HepG2 (cell line): ENCODE results near the gene NDOR1. TPM values are rescaled to one million over a fixed set of nuclear protein-coding genes. Genes with fewer than 3 reads are reported as not detected.

ENCODE experiments used
- ATF2 ChIP-seq: sonication (generic); formaldehyde crosslinking; IDR thresholded peaks from 2 replicates; pipeline ENCODE4 v1.4.0; 2020; ENCODE audit warnings: missing genetic modification reagents
- BHLHE40 ChIP-seq: IDR thresholded peaks from 2 replicates; pipeline ENCODE4 v1.6.1; 2011; ENCODE audit warnings: low read length, improper control_type of control experiment
- FOXJ3 ChIP-seq: sonication (generic); formaldehyde crosslinking; IDR thresholded peaks from 2 replicates; pipeline ENCODE4 v1.4.0; 2020; ENCODE audit warnings: missing genetic modification reagents, mild to moderate bottlenecking, borderline replicate concordance
- HMGXB4 ChIP-seq, 2 experiments: sonication (generic) in 1 of 2; formaldehyde crosslinking in 1 of 2; IDR thresholded peaks; 2 replicates each; pipeline versions ENCODE4 v1.4.0 to v1.6.1; 2018 to 2020; ENCODE audit warnings: missing genetic modification reagents in 2 of 2, borderline replicate concordance in 1 of 2, low read depth in 1 of 2, mild to moderate bottlenecking in 1 of 2, missing biosample characterization in 1 of 2
- IRF1 ChIP-seq: sonication (generic); formaldehyde crosslinking; IDR thresholded peaks from 2 replicates; pipeline ENCODE4 v1.4.0; 2020; ENCODE audit warnings: low read depth, mild to moderate bottlenecking, missing genetic modification reagents
- KDM5B ChIP-seq: sonication (generic); formaldehyde crosslinking; IDR thresholded peaks from 2 replicates; pipeline ENCODE4 v1.4.0; 2020; ENCODE audit warnings: missing genetic modification reagents, mild to moderate bottlenecking, borderline replicate concordance
- NAIF1 ChIP-seq: sonication (generic); formaldehyde crosslinking; IDR thresholded peaks from 2 replicates; pipeline ENCODE4 v1.5.0; 2020; ENCODE audit warnings: mild to moderate bottlenecking, missing genetic modification reagents, borderline replicate concordance
- NR2C2 ChIP-seq: sonication (generic); formaldehyde crosslinking; IDR thresholded peaks from 2 replicates; pipeline ENCODE4 v1.4.0; 2020; ENCODE audit warnings: missing genetic modification reagents, mild to moderate bottlenecking, moderate library complexity, borderline replicate concordance
- NR2F6 ChIP-seq, 2 experiments: IDR thresholded peaks; 2 replicates each; pipeline ENCODE4 v1.6.1; 2016; ENCODE audit warnings: antibody characterized with exemption in 1 of 2, mild to moderate bottlenecking in 1 of 2
- PHF8 ChIP-seq: sonication (generic); formaldehyde crosslinking; IDR thresholded peaks from 2 replicates; pipeline ENCODE4 v1.5.0; 2020; ENCODE audit warnings: missing genetic modification reagents
- PRDM15 ChIP-seq: sonication (generic); formaldehyde crosslinking; IDR thresholded peaks from 2 replicates; pipeline ENCODE4 v1.4.0; 2020; ENCODE audit warnings: missing genetic modification reagents
- SRSF1 ChIP-seq: fragments of 200-400 bp; formaldehyde crosslinking; optimal IDR thresholded peaks from 2 replicates; pipeline ENCODE3; 2017; ENCODE audit warnings: mild to moderate bottlenecking, low read depth, low read length, moderate library complexity
- THAP11 ChIP-seq: IDR thresholded peaks from 2 replicates; pipeline ENCODE4 v1.6.1; 2016; ENCODE audit warnings: missing biosample characterization, missing genetic modification reagents
- ZNF138 ChIP-seq: sonication (generic); formaldehyde crosslinking; IDR thresholded peaks from 2 replicates; pipeline ENCODE4 v1.5.0; 2020; ENCODE audit warnings: mild to moderate bottlenecking, low read depth, missing genetic modification reagents
- ZNF350 ChIP-seq: sonication (generic); formaldehyde crosslinking; IDR thresholded peaks from 2 replicates; pipeline ENCODE4 v1.4.0; 2020; ENCODE audit warnings: mild to moderate bottlenecking, low read depth, missing genetic modification reagents, borderline replicate concordance
- ZNF674 ChIP-seq: sonication (generic); formaldehyde crosslinking; IDR thresholded peaks from 2 replicates; pipeline ENCODE4 v1.5.0; 2020; ENCODE audit warnings: low read depth, mild to moderate bottlenecking, missing genetic modification reagents
- ZNF7 ChIP-seq: IDR thresholded peaks from 2 replicates; pipeline ENCODE4 v1.6.1; 2016; ENCODE audit warnings: missing biosample characterization, missing genetic modification reagents
- ZNF710 ChIP-seq: sonication (generic); formaldehyde crosslinking; IDR thresholded peaks from 2 replicates; pipeline ENCODE4 v1.5.0; 2020; ENCODE audit warnings: mild to moderate bottlenecking, missing genetic modification reagents, borderline replicate concordance
- polyA plus RNA-seq, 8 experiments: library from polyadenylated mRNA; depleted of rRNA in 3 of 8; stranded (reverse) in 7 of 8; unstranded in 1 of 8; fragments of >200 nt; fragmentation: Illumina TruSeq in 4 of 8; extraction: Trizol in 4 of 8; gene quantifications; 2 replicates each; pipeline versions ENCODE4 v1.2.1 to v1.2.3, GENCODE V29; 2011 to 2016; ENCODE audit warnings: low read depth in 4 of 8, missing spikeins in 1 of 8, mixed read lengths in 1 of 8; ENCODE audit not compliant: insufficient read depth in 1 of 8
- total RNA-seq, 5 experiments: library from RNA; depleted of rRNA; stranded (reverse); fragments of >200 nt; fragmentation: Illumina TruSeq; extraction: Trizol; gene quantifications; 2 replicates each; pipeline ENCODE4 v1.2.3, GENCODE V29; 2016; ENCODE audit warnings: low read depth in 1 of 5

NDOR1 gene
- total and polyA plus RNA-seq, 2 of the 13 experiments (the other 11 are each of a cell fraction or from before 2014, with no cell fraction given) = 3.6 to 8.7 TPM

- TF ChIP-seq ZNF710 (CRISPR knock-in tag) = peak; percentile 68; the same call in 1 of the 2 replicates
- peak; percentile 58 to 84; a peak in 3 of 4 replicates for TF ChIP-seq HMGXB4 (CRISPR knock-in tag; IDR thresholded peaks at IDR 0.05; ENCODE audit: borderline replicate concordance in 1 of 2, low read depth in 1 of 2)
- TF ChIP-seq ZNF138 (CRISPR knock-in tag) = peak; percentile 53; the same call in 1 of the 2 replicates
- no peak for TF ChIP-seq ZNF674
- TF ChIP-seq NR2C2 (CRISPR knock-in tag) = peak; percentile 80
- no peak for TF ChIP-seq NR2F6 (IDR thresholded peaks at IDR 0.05)
- peak; percentile 77 for TF ChIP-seq NR2F6 (CRISPR knock-in tag; IDR thresholded peaks at IDR 0.05)
- TF ChIP-seq NAIF1 = no peak
- peak; percentile 93 for TF ChIP-seq BHLHE40
- TF ChIP-seq PRDM15 (CRISPR knock-in tag) = peak; percentile 71
- no peak; the same call in 1 of the 2 replicates for TF ChIP-seq ZNF350
- TF ChIP-seq ATF2 (CRISPR knock-in tag) = peak; percentile 92
- peak; percentile 97 for TF ChIP-seq THAP11 (CRISPR knock-in tag)
- TF ChIP-seq IRF1 (CRISPR knock-in tag) = no peak
- TF ChIP-seq ZNF7 (CRISPR knock-in tag) = no peak
- peak; percentile 76; the same call in 1 of the 2 replicates for TF ChIP-seq KDM5B
- peak; percentile 91 for TF ChIP-seq PHF8 (CRISPR knock-in tag)
- TF ChIP-seq SRSF1 = no peak
- no peak for TF ChIP-seq FOXJ3 (CRISPR knock-in tag)
These were observed 16.8 kb upstream of the NDOR1 start, which contains the start of the genes ANAPC2 and SSNA1 (continued) for GRCh38 chr9:137188490-137189296.
